Keratinocyte (primary cell): ENCODE measurements around the gene TIGD7.

Experiments used
- CTCF ChIP-seq, 3 experiments: IDR thresholded peaks in 1 of 3; conservative IDR thresholded peaks in 1 of 3; optimal IDR thresholded peaks in 1 of 3; 2 replicates in 2 of 3; 3 replicates in 1 of 3; pipeline versions ENCODE3 to v1.5.1; 2011; ENCODE audit warnings: low read length in 3 of 3, mild to moderate bottlenecking in 3 of 3, moderate library complexity in 2 of 3, control low read depth in 1 of 3, inconsistent platforms in 1 of 3; ENCODE audit not compliant: insufficient read depth in 2 of 3; ENCODE audit errors: extremely low read depth in 1 of 3
- EZH2 ChIP-seq: IDR thresholded peaks from one replicate; pipeline ENCODE4 v1.6.1; 2012; ENCODE audit warnings: inconsistent platforms, mild to moderate bottlenecking, low read length, moderate library complexity

DNA sequence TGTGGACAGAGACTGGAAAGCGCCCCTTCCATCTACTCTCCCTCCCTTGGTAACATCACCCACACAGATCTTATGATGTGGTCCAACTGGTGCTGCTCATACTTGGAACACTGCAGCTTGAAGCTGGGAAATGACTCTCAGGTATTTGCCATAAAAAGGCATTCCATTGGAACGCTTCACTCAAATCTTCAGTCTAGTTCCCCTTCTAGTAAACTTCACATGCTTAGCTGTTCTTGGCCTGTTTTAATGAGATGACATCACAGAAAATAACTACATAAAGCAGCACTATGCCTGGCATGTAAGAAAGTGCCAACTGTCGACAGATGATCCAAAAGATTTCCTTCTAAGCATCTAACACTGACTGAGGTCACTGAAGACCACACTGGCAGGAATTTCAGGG, 12.6 kb downstream of the TIGD7 start:
- TF ChIP-seq CTCF (optimal IDR thresholded peaks at IDR 0.05 in 1 of 3, IDR thresholded peaks at IDR 0.05 in 1 of 3, conservative IDR thresholded peaks at IDR 0.05 in 1 of 3; ENCODE audit: extremely low read depth in 1 of 3, insufficient read depth in 2 of 3, low read length in 3 of 3) (no peak), EZH2 (no peak)
